ENCODE data around the gene MAFG. TPM values are rescaled to one million over a fixed set of nuclear protein-coding genes. Genes with fewer than 3 reads are reported as not detected.

Gene MAFG
- total RNA-seq, 1 experiment from 2014 or later: 22.9 TPM

GRCh38 chr17:81956607-81957589 is 29.4 kb upstream of the MAFG start:
- H3K4me1 ChIP-seq (ENCODE audit: insufficient read depth, low read length): no peaks in the 10 kb centered on the region
- no peaks in the 10 kb centered on the region for H3K36me3 ChIP-seq (ENCODE audit: low read depth, low read length)
- H4K20me1 ChIP-seq (ENCODE audit: low read length): no peaks in the 10 kb centered on the region
- no peaks in the 10 kb centered on the region for H3F3A ChIP-seq (ENCODE audit: low read length, unreplicated experiment)
- intact Hi-C loops (cut with micrococcal nuclease): no loop called here
- ChIA-PET POLR2A (ENCODE audit: unreplicated experiment) (no interaction called here), CTCF (no interaction called here)
- DNase-seq (no peak), ATAC-seq (no peak)
- H3K4me3 ChIP-seq (ENCODE audit: low read length): no peak overlapping the region
- TF ChIP-seq EZH2 (IDR thresholded peaks at IDR 0.05; ENCODE audit: low read length, unreplicated experiment) (no peak), EZH2phosphoT487 (IDR thresholded peaks at IDR 0.05; ENCODE audit: borderline replicate concordance, low read length) (no peak)
- TF ChIP-seq, protein P1, sequence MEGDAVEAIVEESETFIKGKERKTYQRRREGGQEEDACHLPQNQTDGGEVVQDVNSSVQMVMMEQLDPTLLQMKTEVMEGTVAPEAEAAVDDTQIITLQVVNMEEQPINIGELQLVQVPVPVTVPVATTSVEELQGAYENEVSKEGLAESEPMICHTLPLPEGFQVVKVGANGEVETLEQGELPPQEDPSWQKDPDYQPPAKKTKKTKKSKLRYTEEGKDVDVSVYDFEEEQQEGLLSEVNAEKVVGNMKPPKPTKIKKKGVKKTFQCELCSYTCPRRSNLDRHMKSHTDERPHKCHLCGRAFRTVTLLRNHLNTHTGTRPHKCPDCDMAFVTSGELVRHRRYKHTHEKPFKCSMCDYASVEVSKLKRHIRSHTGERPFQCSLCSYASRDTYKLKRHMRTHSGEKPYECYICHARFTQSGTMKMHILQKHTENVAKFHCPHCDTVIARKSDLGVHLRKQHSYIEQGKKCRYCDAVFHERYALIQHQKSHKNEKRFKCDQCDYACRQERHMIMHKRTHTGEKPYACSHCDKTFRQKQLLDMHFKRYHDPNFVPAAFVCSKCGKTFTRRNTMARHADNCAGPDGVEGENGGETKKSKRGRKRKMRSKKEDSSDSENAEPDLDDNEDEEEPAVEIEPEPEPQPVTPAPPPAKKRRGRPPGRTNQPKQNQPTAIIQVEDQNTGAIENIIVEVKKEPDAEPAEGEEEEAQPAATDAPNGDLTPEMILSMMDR (conservative IDR thresholded peaks at IDR 0.05; ENCODE audit: low read depth, low read length): no peak
- H3K4me2 ChIP-seq (ENCODE audit: low read length): no peak overlapping the region
- no peaks in the 10 kb centered on the region for H3K79me2 ChIP-seq (ENCODE audit: low read length)
- no peak overlapping the region for H3K27ac ChIP-seq (ENCODE audit: low read length)
- BruUV-seq (replicated peaks): no TSS peak
- no peaks in the 10 kb centered on the region for H3K9me2 ChIP-seq (replicated peaks; ENCODE audit: low read length)
- H2AFZ ChIP-seq (ENCODE audit: low read length): no peak overlapping the region
- peaks cover 22% of the 10 kb centered on the region for H3K27me3 ChIP-seq (ENCODE audit: low read length)
- no peaks in the 10 kb centered on the region for H3K9me3 ChIP-seq (ENCODE audit: low read length)
- H3K9ac ChIP-seq (ENCODE audit: low read length): no peak overlapping the region

GRCh38 chr17:81955756-81956544 is 28.4 kb upstream of the MAFG start:
- Histone ChIP-seq H3K79me2 (ENCODE audit: low read length) (no peaks in the 10 kb centered on the region), H3K4me3 (ENCODE audit: low read length) (no peak overlapping the region), H3K9me2 (replicated peaks; ENCODE audit: low read length) (no peaks in the 10 kb centered on the region), H3K4me1 (ENCODE audit: insufficient read depth, low read length) (no peaks in the 10 kb centered on the region), H3F3A (ENCODE audit: low read length, unreplicated experiment) (no peaks in the 10 kb centered on the region), H3K9me3 (ENCODE audit: low read length) (no peaks in the 10 kb centered on the region), H3K36me3 (ENCODE audit: low read depth, low read length) (no peaks in the 10 kb centered on the region), H3K9ac (ENCODE audit: low read length) (no peak overlapping the region), H2AFZ (ENCODE audit: low read length) (no peak overlapping the region), H3K27ac (ENCODE audit: low read length) (no peak overlapping the region), H3K27me3 (ENCODE audit: low read length) (peaks cover 22% of the 10 kb centered on the region), H3K4me2 (ENCODE audit: low read length) (no peak overlapping the region), H4K20me1 (ENCODE audit: low read length) (no peaks in the 10 kb centered on the region)
- BruUV-seq (replicated peaks): no TSS peak
- ChIA-PET CTCF (no interaction called here), POLR2A (ENCODE audit: unreplicated experiment) (no interaction called here)
- intact Hi-C loops (cut with micrococcal nuclease): no loop called here
- TF ChIP-seq, protein P1 (conservative IDR thresholded peaks at IDR 0.05; ENCODE audit: low read depth, low read length): no peak
- TF ChIP-seq EZH2 (IDR thresholded peaks at IDR 0.05; ENCODE audit: low read length, unreplicated experiment) (no peak), EZH2phosphoT487 (IDR thresholded peaks at IDR 0.05; ENCODE audit: borderline replicate concordance, low read length) (no peak)
- ATAC-seq: no peak
- DNase-seq: no peak
